Ureter (tissue), 1 donor: Measurements from ENCODE around the gene PRICKLE2. TPM values are rescaled to one million over a fixed set of nuclear protein-coding genes. Genes with fewer than 3 reads are reported as not detected.

Source experiments
- DNase-seq: peaks from one replicate; pipeline ENCODE4 v3.0.0-alpha.2; 2020; ENCODE audit warnings: low spot score
- total RNA-seq: library from RNA; stranded (reverse); gene quantifications from one replicate; pipeline ENCODE4 v1.2.4, GENCODE V29; 2023
- donor health status: DM: yes; HTN: yes; CAD: no.

PRICKLE2 gene
- total RNA-seq, 1 donor from 2014 or later: 43.7 TPM

DNA sequence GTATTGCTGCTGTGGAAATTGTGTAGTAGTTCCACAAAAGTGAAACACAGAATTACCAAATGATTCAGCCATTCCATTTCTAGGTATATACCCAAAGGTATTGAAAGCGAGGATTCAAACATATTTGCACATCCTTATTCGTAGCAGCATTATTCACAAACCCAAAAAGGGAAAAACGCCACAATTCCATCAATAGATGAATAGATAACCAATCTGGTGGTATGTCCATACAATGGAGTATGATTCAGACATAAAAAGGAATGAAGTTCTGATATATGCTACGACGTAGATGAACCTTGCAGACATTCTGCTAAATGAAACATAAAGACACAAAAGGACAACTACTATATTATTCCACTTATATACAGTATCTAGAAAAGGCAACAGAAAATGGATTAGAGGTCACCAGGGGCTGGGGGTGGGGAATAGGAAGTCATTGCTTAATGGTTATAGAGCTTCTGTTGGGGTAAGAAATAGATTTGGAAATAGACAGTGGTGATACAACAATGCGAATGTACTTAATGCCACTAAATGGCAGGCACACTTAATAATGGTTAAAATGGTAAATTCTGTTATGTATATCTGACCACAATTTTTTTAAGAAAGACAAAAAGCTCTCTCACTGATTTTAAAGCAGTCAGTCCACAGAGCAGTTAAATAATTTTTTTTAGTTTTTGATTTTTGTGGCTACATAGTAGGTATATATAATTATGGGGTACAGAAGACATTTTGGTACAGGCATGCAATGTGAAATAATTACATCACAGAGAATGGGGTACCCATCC, 150.2 kb downstream of the PRICKLE2 start:
- DNase-seq: no peak

DNA sequence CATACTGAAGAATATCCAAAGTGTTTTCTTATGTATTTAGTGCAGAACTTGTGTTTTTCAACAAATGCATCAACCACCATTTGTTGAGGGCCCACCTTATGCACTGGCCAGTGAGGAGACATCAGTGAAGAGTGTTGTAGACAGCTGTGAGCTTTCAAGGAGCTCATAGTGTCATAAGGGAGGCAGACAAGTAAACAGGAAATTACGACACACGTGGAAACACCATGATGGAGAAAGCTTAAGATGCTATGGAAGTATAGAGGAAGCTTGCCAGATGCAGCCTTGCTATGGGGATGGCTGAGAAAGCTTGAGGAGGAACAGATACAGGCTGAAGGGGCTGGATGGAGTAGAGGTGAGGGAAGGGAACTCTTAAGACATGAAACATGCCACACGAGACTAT, 151.2 kb downstream of the PRICKLE2 start:
- no peak for DNase-seq

DNA sequence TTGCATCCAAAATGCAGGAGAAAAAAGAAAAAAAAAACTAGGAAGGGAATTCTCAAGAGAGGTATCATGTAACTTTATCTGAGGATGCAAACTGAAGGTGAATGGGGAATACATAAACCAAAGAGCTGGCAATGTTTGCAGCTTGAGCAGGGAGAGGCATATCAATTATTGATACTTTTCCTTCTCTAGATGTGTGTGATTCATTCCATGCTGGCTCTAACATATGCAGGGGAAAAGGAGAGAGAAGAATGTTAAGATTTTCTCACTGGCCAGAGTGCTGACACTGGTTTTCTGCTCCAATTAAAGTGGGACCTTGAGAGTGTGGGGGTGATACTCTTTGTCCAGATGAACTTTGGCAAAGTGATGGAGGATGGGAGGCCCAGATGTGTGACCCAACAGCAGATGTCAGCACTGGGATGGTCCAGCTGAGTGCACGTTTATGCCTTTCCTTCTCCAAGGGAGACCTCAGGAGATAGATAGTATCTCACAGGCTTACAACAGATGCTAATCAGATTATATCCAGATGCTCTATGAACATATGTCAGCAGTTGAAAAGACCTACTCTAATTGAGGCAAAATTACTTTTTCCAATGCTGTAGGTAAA, 152.0 kb downstream of the PRICKLE2 start:
- no peak for DNase-seq

DNA sequence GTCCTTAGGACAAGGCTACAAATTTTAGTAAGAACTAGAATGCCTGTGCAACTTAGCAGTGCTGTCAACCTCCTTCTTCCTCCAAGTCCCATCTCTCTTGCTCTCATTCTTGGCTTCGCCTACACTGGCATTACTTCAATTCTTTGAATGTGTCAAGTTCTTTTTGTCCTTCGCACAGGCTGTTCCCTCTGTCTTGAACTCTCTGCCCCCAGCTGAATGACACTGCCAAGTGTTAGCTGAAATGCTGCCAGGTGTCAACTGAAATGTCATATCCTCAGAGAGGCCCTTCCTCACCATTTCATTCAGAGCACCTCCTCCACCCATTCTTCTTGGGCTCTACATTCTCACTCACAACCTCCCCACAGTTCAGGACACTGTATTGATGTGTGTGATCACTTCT, 153.1 kb downstream of the PRICKLE2 start:
- no peak for DNase-seq

DNA sequence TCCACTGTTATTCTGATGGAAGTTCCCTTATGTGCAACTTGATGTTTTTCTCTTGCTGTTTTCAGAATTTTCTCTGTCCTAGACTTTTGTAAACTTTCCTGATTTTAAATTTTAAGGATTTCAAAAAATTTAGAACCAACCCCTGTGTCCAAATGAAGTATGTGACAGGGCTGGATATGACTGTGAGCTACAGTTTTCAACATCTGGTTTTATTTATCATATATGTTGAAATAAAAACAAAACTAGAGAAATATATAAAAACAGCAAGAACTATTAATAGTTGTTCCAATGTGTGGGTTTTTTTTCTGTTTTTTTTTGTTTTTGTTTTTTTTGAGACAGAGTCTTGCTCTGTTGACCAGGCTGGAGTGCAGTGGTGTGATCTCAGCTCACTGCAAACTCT, 154.6 kb downstream of the PRICKLE2 start:
- no peak for DNase-seq

DNA sequence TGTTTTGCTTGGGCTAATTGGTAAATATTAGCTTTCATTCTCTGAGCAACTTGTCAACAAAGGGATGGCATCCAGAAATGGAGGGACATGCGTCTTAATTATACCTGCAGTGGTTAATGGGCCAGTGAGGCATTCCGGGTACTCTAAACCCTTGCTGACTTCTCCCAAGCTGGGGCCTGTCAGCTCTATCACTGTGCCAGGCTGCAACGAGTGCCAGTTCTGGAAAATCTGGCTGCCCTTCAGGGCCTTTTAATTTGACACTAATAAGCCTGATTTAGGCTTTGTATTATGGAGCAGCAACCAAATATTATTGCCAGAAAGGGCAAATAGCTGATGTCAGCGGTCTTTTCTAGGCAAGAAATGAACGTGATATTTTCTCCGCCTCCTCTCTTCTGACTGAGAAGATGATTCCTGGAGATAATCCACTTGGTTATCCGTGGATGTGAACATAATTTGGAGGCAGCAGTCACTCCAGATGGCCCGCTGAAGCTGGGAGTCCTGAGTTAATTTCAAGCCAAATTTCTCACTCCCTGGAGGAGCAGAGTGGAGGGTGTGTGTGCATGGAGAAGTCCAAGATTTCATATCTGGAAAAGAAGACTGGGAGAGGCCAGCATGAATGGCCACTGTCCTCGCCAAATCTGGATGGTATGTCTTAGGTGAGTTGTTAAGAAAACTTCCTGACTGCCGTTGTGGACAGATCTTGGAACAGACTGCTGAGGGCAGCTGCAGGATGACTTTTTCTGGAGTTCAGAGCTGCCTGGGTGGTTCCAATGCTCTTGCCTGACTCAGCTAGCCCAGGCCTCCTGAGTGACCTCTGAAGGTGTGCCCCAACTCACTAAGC, 157.5 kb downstream of the PRICKLE2 start:
- no peak for DNase-seq

DNA sequence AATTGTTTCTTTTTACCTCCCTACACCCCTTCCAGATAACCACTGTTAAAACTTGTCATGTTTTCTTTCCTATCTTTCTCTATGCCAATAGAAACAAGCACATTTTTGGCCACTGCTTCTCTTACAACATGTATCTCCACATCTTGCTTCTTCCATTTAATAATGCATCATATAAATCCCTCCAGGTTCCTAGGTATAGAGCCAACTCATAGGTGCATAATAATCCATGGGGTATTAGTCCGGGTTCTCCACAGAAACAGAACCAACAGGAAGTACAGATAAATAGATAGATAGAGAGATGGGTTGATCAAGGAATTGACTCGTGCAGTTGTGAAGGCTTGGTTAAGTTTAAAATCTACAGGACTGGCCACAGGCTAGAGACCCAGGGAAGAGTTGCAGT, 160.5 kb downstream of the PRICKLE2 start:
- no peak for DNase-seq

DNA sequence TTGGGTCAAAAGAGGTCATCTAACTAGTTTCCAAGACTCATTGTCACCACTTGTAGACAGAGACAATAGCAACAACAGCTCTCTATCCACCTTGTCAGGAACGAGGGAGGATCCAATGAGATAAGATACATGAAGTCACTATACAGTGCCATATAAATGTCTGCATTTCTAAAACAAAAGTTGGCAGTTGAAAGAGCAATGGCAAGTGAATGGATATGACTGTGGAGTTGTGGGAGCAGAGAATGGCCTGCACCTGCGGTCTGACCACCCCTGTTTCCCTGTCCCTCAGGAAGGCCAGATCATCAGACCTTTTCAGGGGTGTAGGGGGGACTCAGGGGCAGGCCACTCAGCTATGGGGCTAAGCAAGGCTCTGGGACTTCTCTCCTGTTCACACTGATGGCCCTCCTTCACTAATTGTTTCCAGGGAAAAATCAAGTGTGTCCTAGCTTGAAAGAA, 161.3 kb downstream of the PRICKLE2 start:
- no peak for DNase-seq

DNA sequence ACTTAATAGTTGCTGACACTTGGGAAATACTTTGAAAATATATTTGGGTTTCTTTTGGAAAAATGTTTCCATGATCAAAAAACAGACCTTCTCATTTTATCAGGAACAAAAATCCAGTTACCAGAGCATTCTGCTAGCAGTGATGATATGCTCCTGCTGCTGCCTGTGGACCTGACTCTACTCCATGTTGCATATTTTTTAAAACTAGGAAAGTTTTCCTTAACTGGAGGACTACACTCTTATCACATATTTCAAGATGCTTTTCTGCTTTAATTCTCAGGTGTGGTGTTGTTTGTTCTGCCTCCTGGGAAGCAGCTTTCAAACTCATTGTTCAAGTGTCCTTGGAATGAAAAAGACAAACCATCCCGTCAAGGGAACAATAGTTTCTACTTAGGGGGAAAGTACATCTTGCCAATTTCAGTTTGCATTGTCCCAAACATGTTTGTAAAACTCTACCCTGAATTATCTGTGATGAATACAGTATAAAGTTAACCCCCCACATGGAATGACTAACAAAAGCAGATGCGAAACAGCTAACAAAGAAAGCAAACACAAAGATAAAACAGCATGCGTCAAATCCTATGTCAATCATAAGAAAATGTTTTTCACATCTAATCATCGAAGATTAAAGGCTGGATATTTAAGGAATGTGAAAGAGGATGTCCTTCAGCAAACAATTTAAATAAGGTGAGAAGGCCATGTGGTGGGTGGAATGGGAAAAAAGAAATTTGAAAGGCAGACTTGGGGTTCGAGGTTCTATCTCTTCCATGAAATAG, 161.9 kb downstream of the PRICKLE2 start:
- no peak for DNase-seq

DNA sequence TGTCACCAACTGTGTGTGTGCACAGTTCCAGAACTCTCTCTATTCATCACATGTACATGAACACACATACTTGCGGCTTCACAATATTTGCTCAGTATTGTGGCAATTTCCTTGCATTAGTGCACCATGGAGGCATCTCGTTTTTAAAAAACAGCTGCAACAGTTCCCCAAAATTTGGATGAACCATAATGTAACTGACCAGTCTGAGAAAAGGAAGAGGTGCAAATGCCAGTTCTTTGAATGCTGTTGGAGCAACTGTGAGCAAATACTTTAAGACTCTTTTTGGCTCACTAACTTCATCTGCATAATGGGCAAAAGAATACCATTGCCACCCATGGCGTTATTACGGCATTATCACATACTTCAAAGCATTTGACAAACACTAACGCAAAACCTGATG, 163.6 kb downstream of the PRICKLE2 start:
- no peak for DNase-seq

DNA sequence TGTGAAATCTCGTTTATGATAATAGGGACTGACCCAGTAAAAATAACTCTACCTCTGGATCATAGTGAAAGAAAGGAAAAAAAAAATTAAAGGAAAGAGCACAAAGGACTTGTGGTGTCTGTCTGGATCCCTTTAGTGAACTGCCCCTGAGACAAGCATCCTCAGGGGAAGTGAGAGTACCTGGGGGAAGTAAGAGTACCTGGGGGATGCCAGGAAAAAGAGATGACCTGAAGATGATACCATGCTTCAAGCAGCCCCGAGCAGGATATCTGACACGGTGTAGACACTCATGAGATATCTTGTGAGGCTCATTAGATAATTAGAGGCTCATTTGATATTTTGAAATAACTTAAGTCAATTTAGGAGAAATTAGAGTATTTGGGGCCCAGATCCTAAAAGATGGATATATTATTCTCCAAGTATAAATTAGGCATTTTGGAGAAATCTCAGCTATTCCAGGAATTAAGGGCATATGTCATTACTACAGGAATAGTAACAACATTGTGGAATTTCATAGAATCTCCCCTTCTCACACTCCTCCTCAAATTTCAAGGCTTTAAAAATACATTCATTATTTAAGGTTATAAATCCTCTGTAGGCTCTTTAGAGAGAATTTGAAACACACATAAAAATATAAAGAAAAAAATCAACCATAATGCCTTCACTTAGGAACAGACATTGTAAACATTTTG, 165.6 kb downstream of the PRICKLE2 start:
- DNase-seq: no peak

DNA sequence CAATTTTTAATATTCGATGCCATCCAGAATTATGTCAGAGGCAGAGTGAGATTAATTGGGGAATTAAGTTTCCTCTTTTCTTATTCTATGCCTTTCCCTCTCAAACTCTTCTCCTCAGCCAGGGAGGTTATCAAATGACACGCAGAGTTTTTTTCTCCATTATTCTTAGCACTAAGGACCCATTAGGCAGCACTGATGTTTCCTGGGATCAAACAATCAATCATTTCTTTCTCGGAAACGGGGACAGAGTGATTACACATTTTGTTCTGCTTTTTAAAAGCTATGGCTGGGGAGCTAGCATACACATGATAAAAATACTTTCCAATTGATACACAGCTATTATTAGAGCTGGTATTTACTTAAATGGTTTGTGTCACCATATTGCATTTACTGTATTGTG, 166.7 kb downstream of the PRICKLE2 start:
- DNase-seq: no peak

DNA sequence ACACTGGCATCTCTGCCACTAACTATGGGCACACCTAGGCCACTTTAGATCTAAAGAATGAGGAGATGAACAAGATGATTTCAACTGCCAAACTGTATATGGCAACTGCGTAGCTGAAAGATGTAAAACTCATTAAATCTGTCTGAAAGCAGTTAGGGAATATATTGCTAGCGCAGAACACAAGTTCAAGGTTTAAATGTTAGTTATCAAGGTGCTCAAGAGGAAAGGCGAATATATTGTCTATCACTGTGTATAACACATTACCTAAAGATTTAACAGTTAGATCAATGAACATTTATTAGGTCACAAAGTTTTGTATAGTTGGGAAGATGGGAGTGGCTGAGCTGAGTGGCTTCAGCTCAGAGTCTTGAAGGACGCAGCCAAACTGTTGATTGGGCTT, 168.0 kb downstream of the PRICKLE2 start:
- no peak for DNase-seq

DNA sequence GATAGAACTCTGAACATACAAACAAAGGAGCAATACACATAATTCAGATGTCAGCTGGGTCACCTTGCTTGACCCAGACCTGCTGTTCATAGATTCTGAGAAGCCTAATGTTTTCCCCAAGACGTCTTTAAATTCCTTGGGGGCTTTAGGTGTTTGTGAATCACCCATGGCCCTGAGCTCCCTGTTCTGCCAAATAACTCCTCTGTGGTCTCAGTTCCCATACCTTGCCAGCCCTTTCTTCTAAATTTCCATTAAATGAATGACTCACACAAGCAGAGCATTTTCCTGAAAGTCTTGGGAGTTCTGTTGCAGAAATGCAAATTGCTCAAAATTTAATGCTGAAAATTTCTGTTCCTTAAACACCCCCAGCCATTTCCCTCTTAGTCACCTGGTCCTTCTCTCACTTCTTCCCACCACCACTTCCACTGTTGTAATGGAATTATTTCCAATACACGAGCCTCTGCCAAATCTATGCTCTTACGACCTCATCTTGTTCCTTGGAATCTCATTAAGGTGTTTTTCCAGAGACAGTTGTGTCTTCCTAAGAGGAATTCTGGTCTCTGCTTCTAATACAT, 168.6 kb downstream of the PRICKLE2 start:
- no peak for DNase-seq

DNA sequence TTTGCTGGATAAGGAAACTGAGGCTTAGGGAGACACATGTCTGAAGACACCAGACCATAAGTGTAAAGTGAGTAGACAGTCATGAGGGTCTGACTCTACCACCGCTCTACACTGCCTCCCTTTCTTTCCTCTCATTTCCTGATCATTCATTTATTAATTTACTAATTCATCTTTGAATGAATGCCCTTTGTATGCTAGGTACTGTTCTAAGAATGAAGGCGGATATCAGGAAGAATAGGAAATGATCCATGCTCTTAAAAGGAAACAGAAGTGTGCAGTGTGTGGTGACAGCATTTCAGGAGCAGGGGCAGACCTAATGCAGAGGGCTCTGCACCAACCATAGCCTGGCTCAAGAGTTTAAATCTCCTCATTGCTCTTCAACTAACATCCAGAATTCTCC, 170.2 kb downstream of the PRICKLE2 start:
- no peak for DNase-seq

DNA sequence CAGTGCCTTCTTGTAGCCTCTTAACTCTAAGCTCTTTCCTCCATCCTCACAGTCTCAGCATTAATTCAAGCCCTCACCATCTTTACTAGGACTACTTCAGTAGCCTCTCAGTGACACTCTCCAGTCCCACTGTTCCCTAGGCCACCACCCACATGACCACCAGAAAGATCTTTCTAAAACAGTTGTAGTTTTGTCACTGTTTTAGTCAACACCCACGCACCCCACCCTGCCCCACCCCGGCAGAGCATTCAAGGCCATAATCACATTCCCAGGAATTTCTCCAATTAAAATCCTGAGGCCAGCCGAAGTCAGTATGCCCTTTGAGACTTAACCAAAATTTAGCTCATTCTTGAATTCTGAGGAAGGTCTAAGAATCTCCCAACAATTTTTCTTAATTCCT, 170.8 kb downstream of the PRICKLE2 start:
- no peak for DNase-seq

DNA sequence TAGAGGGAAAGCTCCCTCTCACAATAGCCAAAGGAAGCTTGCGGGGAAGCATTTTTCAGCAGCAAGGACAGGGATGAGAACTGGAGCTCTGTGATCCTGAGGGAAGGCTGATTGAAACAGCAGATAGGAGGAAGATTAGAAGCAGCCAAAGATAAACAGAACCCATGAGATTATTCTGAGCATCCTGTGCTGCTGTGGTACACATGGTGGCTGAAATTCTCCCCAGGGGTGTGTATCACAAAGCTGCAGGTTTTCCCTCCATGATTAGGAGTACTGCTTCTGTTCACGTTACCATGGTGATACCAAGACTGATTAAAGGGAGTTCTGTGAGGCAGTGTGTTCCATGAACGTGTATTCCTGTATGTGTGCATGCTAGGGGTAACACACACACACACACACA, 171.7 kb downstream of the PRICKLE2 start:
- no peak for DNase-seq

DNA sequence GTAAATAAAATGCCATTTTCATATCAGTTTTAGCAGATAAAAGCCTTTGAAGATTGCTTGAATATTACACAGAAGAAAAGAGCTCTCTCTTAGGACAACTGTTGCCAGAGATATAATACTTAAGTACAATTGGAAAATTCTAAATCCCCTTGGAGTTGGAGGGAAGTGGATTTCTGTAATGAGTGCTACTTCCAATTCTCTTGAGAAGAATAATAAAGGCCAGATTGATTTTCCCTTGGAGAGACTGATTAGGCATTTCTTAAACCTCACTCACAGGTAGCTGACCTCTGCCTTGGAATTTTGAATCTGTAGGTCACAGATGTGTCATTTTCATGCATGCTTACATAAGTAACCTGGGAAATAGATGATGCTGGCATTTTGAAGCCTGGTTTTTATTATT, 172.1 kb downstream of the PRICKLE2 start:
- DNase-seq: no peak

DNA sequence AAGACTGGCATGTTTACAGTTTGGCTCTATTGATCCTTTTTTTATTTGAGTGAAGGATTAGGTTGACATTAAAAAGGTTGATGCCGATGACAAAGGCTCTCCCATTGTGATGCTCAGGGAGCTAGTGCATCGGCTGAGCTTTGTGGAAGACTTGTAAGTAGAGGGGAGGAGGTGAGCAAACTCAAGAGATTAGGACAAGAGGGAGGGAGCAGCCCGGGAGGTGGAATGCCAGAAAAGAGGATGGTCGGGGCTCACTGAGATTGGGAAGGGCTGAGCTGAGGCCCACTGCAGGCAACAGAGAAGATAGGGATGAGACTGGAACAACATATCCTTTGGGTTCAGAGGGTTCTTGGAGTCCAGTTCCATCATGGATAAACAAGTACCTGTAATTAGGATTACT, 175.4 kb downstream of the PRICKLE2 start:
- DNase-seq: no peak

DNA sequence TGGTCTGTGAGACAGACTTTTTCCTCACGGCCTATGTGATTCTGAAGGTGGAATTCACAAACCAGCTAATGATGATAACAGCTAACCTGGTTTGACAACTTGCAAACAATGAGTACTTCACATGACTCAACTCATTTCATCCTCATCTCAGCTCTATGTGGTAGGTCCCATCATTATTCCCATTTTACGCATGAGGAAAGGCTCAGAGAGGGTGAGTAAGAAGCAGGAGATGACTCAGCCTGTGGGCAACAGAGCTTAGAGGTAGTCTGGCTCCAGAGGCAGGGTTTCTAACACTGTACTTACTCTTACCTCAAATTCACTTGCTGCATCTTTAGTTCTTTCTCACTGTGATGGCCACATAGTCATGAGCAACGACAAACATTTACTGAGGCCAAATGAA, 176.1 kb downstream of the PRICKLE2 start:
- no peak for DNase-seq

DNA sequence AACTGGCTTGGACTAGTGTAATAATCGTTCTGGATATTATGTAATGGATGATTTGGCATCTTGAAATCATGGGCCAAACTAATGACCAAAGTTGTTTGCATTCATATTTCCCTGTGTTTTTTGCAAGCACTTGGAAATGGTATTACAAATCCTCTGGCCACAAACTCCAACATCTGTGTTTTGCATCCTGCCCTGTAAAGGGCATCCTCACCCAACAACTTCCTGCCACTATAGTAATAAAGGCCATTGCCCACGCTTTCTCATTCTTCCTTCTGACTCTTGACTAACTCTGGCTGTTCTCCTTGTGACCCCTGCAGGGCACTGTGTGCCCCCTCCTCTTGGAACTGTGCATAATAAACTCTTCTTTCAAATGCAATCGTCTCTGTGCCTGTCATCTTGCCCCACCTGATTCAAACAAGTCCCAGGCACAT, 176.6 kb downstream of the PRICKLE2 start:
- no peak for DNase-seq
